H1 (cell line): ENCODE data around the gene SNX21. TPM values are rescaled to one million over a fixed set of nuclear protein-coding genes. Genes with fewer than 3 reads are reported as not detected.

Experiments
- ATF2 ChIP-seq: IDR thresholded peaks from 2 replicates; pipeline ENCODE4 v1.6.1; 2012; ENCODE audit warnings: low read length, inconsistent platforms
- ATF3 ChIP-seq: IDR thresholded peaks from 2 replicates; pipeline ENCODE4 v1.6.1; 2011; ENCODE audit warnings: low read depth, mild to moderate bottlenecking, low read length; ENCODE audit not compliant: insufficient read depth
- BRCA1 ChIP-seq: IDR thresholded peaks from 2 replicates; pipeline ENCODE4 v1.6.1; 2012; ENCODE audit warnings: low read depth, low read length, improper control_type of control experiment
- CHD1 ChIP-seq: IDR thresholded peaks from 2 replicates; pipeline ENCODE4 v1.6.1; 2012; ENCODE audit warnings: low read depth, low read length, improper control_type of control experiment
- CHD2 ChIP-seq: IDR thresholded peaks from 2 replicates; pipeline ENCODE4 v1.6.1; 2012; ENCODE audit warnings: low read length, improper control_type of control experiment
- CTBP2 ChIP-seq: IDR thresholded peaks from 2 replicates; pipeline ENCODE4 v1.7.0; 2011; ENCODE audit warnings: borderline replicate concordance, mild to moderate bottlenecking, moderate library complexity, mixed read lengths, low read length; ENCODE audit not compliant: insufficient read depth, insufficient read length
- EGR1 ChIP-seq: IDR thresholded peaks from 2 replicates; pipeline ENCODE4 v1.6.1; 2011; ENCODE audit warnings: low read depth, low read length, borderline replicate concordance
- EP300 ChIP-seq, 2 experiments: IDR thresholded peaks; 1 replicate in 1 of 2; 2 replicates in 1 of 2; pipeline ENCODE4 v1.6.1; 2011 to 2012; ENCODE audit warnings: low read depth in 2 of 2, low read length in 2 of 2, mild to moderate bottlenecking in 2 of 2, borderline replicate concordance in 1 of 2, inconsistent platforms in 1 of 2, moderate library complexity in 1 of 2
- FOSL1 ChIP-seq: IDR thresholded peaks from 2 replicates; pipeline ENCODE4 v1.6.1; 2011; ENCODE audit warnings: mild to moderate bottlenecking, low read depth, low read length, moderate library complexity; ENCODE audit not compliant: insufficient read depth
- KDM1A ChIP-seq: fragments of 200-600, 300-600 bp; sonication (generic); IDR thresholded peaks from 2 replicates; pipeline ENCODE4 v1.7.1; 2016; ENCODE audit warnings: mild to moderate bottlenecking, low read length, borderline replicate concordance
- KDM4A ChIP-seq: IDR thresholded peaks from one replicate; pipeline ENCODE4 v1.7.1; 2012; ENCODE audit warnings: low read depth, mild to moderate bottlenecking, moderate library complexity, low read length, inconsistent platforms; ENCODE audit not compliant: severe bottlenecking
- MAFK ChIP-seq: IDR thresholded peaks from 2 replicates; pipeline ENCODE4 v1.6.1; 2012; ENCODE audit warnings: low read depth, mild to moderate bottlenecking, improper control_type of control experiment, low read length
- PHF8 ChIP-seq: fragments of 200-600 bp; sonication (generic); conservative IDR thresholded peaks from 2 replicates; pipeline ENCODE4 v1.7.1; 2012; ENCODE audit warnings: low read depth, mild to moderate bottlenecking, inconsistent platforms, low read length, moderate library complexity
- SIX5 ChIP-seq: IDR thresholded peaks from 2 replicates; pipeline ENCODE4 v1.6.1; 2011; ENCODE audit warnings: mild to moderate bottlenecking, low read depth, low read length
- SP4 ChIP-seq: IDR thresholded peaks from 2 replicates; pipeline ENCODE4 v1.6.1; 2012; ENCODE audit warnings: low read length, inconsistent platforms
- ZNF274 ChIP-seq: IDR thresholded peaks from 2 replicates; pipeline ENCODE4 v1.7.0; 2012; ENCODE audit warnings: low read length, borderline replicate concordance; ENCODE audit errors: extremely low read depth
- polyA plus RNA-seq, 7 experiments: library from polyadenylated mRNA; depleted of rRNA in 3 of 7; stranded (reverse) in 5 of 7; unstranded in 2 of 7; fragments of >200 nt in 5 of 7; fragments of 200-250 nt in 2 of 7; gene quantifications; 1 replicate in 5 of 7; 2 replicates in 1 of 7; 4 replicates in 1 of 7; pipeline versions ENCODE4 v1.2.1 to v1.2.3, GENCODE V29; 2011 to 2013; ENCODE audit warnings: missing spikeins in 2 of 7, mixed read lengths in 2 of 7
- total RNA-seq: library from RNA; stranded (reverse); fragmentation: NEBNext Ultra II Directional; extraction: Animal tissue kit (Norgen Biotek cat#: 25700); gene quantifications from 2 replicates; pipeline ENCODE4 v1.2.1, GENCODE V29; 2021

Gene SNX21
- total and polyA plus RNA-seq, 2 of the 8 experiments (the other 6 are each of a cell fraction or from before 2014, with no cell fraction given): 15.8 to 16.8 TPM

- TF ChIP-seq PHF8: no peak
- TF ChIP-seq ATF3: no peak
- TF ChIP-seq ATF2: no peak
- 0 out of 2 replicates have a peak, but pooled peaks have one; percentile 32 for TF ChIP-seq KDM1A
- TF ChIP-seq EGR1: no peak
- TF ChIP-seq SIX5: no peak
- no peak for TF ChIP-seq ZNF274
- no peak for TF ChIP-seq CTBP2
- TF ChIP-seq MAFK: no peak
- TF ChIP-seq SP4: no peak
- TF ChIP-seq EP300 (IDR thresholded peaks at IDR 0.05; ENCODE audit: borderline replicate concordance in 1 of 2, low read depth in 2 of 2, low read length in 2 of 2): no peak
- no peak for TF ChIP-seq BRCA1
- TF ChIP-seq KDM4A: no peak
- TF ChIP-seq CHD2: no peak
- TF ChIP-seq FOSL1: no peak
- TF ChIP-seq CHD1: no peak
Measured at GRCh38 chr20:45857882-45858216, 24.2 kb downstream of the SNX21 start (continued).
